Measurements from ENCODE around the gene NECTIN1.

The NECTIN1 gene

GRCh38 chr11:119610836-119611426 lies 118.1 kb downstream of the NECTIN1 start:
- no peak for TF ChIP-seq CTCF (IDR thresholded peaks at IDR 0.05; ENCODE audit: low read depth, low read length, missing control alignments)
- no peak for DNase-seq (ENCODE audit: extremely low read depth, low read depth)
- H3K4me3 ChIP-seq (replicated peaks; ENCODE audit: low read depth, low read length): no peak overlapping the region

GRCh38 chr11:119608781-119609180 lies 120.2 kb downstream of the NECTIN1 start:
- no peak for DNase-seq (ENCODE audit: extremely low read depth, low read depth)
- TF ChIP-seq CTCF (IDR thresholded peaks at IDR 0.05; ENCODE audit: low read depth, low read length, missing control alignments): no peak
- no peak overlapping the region for H3K4me3 ChIP-seq (replicated peaks; ENCODE audit: low read depth, low read length)

GRCh38 chr11:119608201-119608600 lies 120.8 kb downstream of the NECTIN1 start:
- no peak for DNase-seq (ENCODE audit: extremely low read depth, low read depth)
- TF ChIP-seq CTCF (IDR thresholded peaks at IDR 0.05; ENCODE audit: low read depth, low read length, missing control alignments): no peak
- no peak overlapping the region for H3K4me3 ChIP-seq (replicated peaks; ENCODE audit: low read depth, low read length)

GRCh38 chr11:119607726-119608125 lies 121.3 kb downstream of the NECTIN1 start:
- no peak for DNase-seq (ENCODE audit: extremely low read depth, low read depth)
- no peak for TF ChIP-seq CTCF (IDR thresholded peaks at IDR 0.05; ENCODE audit: low read depth, low read length, missing control alignments)
- no peak overlapping the region for H3K4me3 ChIP-seq (replicated peaks; ENCODE audit: low read depth, low read length)

- H3K4me3 ChIP-seq (replicated peaks; ENCODE audit: low read depth, low read length): no peak overlapping the region
- DNase-seq (ENCODE audit: extremely low read depth, low read depth): no peak
- no peak for TF ChIP-seq CTCF (IDR thresholded peaks at IDR 0.05; ENCODE audit: low read depth, low read length, missing control alignments)
These were observed 123.8 kb downstream of the NECTIN1 start for GRCh38 chr11:119605137-119605665.

- H3K4me3 ChIP-seq (replicated peaks; ENCODE audit: low read depth, low read length): no peak overlapping the region
- TF ChIP-seq CTCF (IDR thresholded peaks at IDR 0.05; ENCODE audit: low read depth, low read length, missing control alignments): peak; percentile 9
- no peak for DNase-seq (ENCODE audit: extremely low read depth, low read depth)
These were observed 126.1 kb downstream of the NECTIN1 start for GRCh38 chr11:119602745-119603373.

Data from HFF-Myc (cell line).